NCI-H446 treated with DMSO at 0.1 percent for 48 hours (cell line): ENCODE data around the gene BHMT2.
A peak's percentile ranks its signal among the peaks of the same experiment; 100 is the strongest.

Experiments used
- DNase-seq: peaks from one replicate; lab custom pipeline; 2025; lab: John Stamatoyannopoulos, UW

The BHMT2 gene

DNA sequence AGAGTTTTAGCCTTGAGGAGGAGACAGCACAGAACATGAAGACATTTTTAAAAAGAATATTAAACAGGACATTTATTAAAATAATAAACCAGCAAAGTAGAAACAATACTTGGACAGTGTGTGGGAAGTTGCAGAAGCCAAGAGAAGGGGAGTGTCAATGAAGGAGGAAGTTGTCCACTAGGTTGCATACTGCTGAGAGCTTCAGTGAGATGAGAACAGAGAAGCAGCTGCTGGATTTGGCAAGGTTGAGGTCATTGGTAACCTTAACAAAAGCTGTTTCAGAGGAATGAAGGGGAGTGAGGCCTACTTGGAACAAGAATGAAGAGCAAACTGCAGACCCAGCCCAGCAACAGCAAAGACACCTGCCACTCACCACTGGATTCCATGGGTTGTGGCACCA is 53.4 kb downstream of the BHMT2 start:
- no peak for DNase-seq

DNA sequence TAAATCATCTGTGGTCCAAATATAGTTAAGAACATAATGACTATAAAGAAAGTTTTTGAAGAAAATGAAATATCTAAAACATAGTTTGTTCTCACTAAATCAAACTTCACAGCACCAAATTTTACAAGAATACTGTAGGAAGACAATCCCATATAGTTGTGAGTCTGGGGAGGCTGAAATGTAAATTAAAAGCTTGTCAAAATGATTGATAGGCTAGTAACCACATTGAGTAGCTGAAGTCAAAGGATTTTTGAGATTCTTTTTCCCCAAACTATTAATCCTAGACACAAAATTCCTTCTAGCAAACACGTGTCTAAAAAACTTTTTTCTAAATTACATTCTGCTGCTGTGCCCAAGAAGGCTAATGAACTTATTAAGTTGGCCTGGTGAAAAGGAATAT is 55.0 kb downstream of the BHMT2 start:
- no peak for DNase-seq

GRCh38 chr5:79130781-79131180 is 61.2 kb downstream of the BHMT2 start:
- DNase-seq: no peak

GRCh38 chr5:79133121-79133656 is 63.6 kb downstream of the BHMT2 start:
- DNase-seq: peak; percentile 19

DNA sequence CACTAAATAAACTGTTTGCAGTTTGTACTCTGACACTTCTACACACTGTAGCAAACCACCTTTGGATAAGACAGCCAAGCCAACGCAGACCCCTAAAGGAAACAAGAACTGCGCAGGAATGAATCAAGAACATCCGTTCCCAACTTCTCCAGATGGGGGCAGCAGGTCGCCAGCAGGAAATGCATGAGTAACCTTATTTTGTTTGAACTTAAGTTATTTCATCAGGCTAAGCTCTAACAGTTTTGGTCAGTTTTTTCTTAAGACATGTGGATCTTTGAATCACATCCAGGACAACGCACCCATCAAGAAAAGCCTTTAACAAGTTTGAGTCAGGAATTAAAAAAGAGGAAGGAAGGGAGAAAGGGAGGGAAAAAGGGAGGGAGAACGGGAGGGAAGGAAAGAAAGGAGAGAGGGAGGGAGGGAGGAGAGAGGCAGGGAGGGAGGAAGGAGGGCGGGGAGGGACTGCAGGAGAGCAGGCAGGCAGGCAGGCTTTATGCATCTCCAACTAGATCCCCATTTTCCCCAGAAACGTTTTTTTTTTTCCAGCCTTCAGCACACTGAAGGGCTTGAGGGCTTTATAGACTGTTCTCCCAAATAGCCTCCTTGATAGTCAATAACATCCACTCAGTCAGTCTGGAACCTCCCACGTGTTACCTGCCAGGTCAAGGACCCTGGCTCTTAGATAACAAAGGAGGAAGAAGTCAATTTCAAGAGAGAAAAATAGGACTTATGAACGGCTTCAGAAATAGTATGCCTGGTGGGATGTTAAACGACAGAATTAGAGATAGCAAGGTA is 64.3 kb downstream of the BHMT2 start:
- DNase-seq: peak; percentile 31

GRCh38 chr5:79135790-79136553 is 66.4 kb downstream of the BHMT2 start:
- no peak for DNase-seq

DNA sequence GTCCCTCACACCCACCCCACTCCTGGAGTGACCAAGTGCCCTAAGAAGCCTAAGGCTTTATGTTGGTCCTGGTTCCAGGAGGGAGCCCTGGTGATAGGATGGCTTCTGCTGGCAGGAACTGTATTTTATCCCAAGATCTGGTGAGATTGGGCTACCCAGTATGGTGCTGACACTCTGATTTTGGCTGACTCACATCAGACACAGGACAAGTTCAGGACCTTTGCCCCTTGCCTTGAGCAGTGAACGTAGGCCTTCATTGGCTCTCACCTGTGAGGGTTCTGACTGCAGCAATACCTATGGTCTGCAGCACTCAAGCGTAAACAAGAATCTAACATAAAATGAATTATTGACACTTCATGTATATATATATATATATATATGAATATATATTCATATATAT is 67.1 kb downstream of the BHMT2 start:
- DNase-seq: no peak
